ENCODE measurements around the gene ASMT.
"Not testable (repeated sequence)": the region's sequence is repeated elsewhere in the genome, so short reads cannot be mapped to it uniquely, and the experiment has no call there.

Gene ASMT

GRCh38 chrX:1652011-1652811 is 37.4 kb downstream of the ASMT start:
- no CpG with 5 or more reads among the region's 25 CpGs for WGBS (ENCODE audit: extremely low coverage, insufficient coverage, low lambda C conversion rate)
- not testable (repeated sequence) for H3K18ac ChIP-seq (ENCODE audit: low read length); H3K79me1 ChIP-seq (ENCODE audit: low read length); H3K56ac ChIP-seq (ENCODE audit: low read length); H3K4me2 ChIP-seq (ENCODE audit: low read length); H3K4me1 ChIP-seq (ENCODE audit: control insufficient read depth, low read depth, low read length); H3K27ac ChIP-seq (ENCODE audit: low read depth, low read length); H2BK15ac ChIP-seq (replicated peaks; ENCODE audit: low read depth); H2BK120ac ChIP-seq (ENCODE audit: low read depth, low read length); H3K27me3 ChIP-seq (ENCODE audit: insufficient read depth, low read length, poor library complexity); H3K79me2 ChIP-seq (ENCODE audit: control insufficient read depth, insufficient read depth, low read length); H3K4me3 ChIP-seq (ENCODE audit: low read length); H3K23ac ChIP-seq (ENCODE audit: low read length); H2AK5ac ChIP-seq (ENCODE audit: low read length); H3K4ac ChIP-seq (ENCODE audit: low read depth, low read length); H4K8ac ChIP-seq (ENCODE audit: low read depth, low read length); H2BK5ac ChIP-seq (ENCODE audit: low read length); H3K36me3 ChIP-seq (ENCODE audit: control insufficient read depth, insufficient read depth, low read length); H3K9ac ChIP-seq (ENCODE audit: low read length); H4K5ac ChIP-seq (ENCODE audit: low read length)
- DNase-seq: peak; percentile 82

DNA sequence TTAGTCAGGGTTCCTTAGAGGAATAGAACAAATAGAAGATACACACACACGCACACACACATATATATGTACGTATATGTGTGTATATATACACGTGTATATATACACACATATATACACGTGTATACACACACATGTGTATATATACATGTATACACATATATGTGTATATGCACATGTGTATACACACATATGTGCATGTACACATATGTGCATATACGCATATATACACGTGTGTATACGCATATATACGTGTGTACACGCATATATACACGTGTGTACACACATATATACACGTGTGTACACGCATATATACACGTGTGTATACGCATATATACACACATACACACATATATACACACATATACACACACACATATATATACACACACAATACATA is 41.5 kb downstream of the ASMT start:
- no CpG with 5 or more reads among the region's 14 CpGs for WGBS (ENCODE audit: extremely low coverage, insufficient coverage, low lambda C conversion rate)
- no peak for DNase-seq

DNA sequence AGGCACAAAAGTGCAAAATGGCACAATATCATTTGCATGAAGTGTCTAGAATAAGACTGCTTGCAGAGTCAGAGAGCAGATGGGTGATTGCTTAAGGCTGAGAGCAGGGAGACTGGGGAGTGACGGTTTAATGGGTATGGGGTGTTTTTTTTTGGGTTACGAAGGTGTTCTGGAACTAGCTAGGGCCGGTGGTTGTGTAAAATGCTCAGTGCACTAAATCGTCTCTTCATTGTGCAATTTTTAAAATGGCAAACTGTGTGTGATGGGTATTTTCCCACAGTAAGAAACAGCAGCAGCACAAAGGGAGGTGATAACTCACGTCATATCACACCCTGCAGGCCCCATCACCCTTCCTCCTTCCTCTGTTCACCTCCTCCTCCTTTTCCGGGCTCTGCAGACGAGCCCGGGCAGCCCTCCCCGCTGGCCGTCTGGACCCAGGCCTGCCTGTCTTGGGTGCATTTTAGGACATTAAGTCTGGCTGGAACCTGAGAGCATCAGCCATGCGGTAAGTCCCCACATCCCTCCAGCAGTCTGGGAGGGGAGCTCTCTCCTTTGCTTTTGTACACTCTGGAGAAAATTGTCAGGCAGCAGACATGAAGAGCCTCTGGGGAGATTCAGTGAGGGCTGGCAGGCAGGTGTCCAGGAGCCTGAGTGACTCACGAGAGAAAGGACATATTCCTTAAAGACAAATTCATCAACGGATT is 42.7 kb downstream of the ASMT start:
- H3K79me2 ChIP-seq (ENCODE audit: control insufficient read depth, insufficient read depth, low read length): no peaks in the 10 kb centered on the region
- H3K27me3 ChIP-seq (ENCODE audit: insufficient read depth, low read length, poor library complexity): no peaks in the 10 kb centered on the region
- H2BK5ac ChIP-seq (ENCODE audit: low read length): no peak overlapping the region
- no peak overlapping the region for H3K9ac ChIP-seq (ENCODE audit: low read length)
- no peak overlapping the region for H4K8ac ChIP-seq (ENCODE audit: low read depth, low read length)
- no peak overlapping the region for H3K4me3 ChIP-seq (ENCODE audit: low read length)
- WGBS (ENCODE audit: extremely low coverage, insufficient coverage, low lambda C conversion rate): no CpG with 5 or more reads among the region's 13 CpGs
- no peaks in the 10 kb centered on the region for H3K36me3 ChIP-seq (ENCODE audit: control insufficient read depth, insufficient read depth, low read length)
- no peaks in the 10 kb centered on the region for H3K79me1 ChIP-seq (ENCODE audit: low read length)
- H3K56ac ChIP-seq (ENCODE audit: low read length): peak overlapping the region; percentile 19
- no peak overlapping the region for H2AK5ac ChIP-seq (ENCODE audit: low read length)
- H4K5ac ChIP-seq (ENCODE audit: low read length): no peak overlapping the region
- no peak overlapping the region for H3K18ac ChIP-seq (ENCODE audit: low read length)
- no peak overlapping the region for H3K4ac ChIP-seq (ENCODE audit: low read depth, low read length)
- H3K23ac ChIP-seq (ENCODE audit: low read length): no peak overlapping the region
- H3K4me2 ChIP-seq (ENCODE audit: low read length): no peak overlapping the region
- no peaks in the 10 kb centered on the region for H3K4me1 ChIP-seq (ENCODE audit: control insufficient read depth, low read depth, low read length)
- H2BK120ac ChIP-seq (ENCODE audit: low read depth, low read length): no peak overlapping the region
- no peak for DNase-seq
- H3K27ac ChIP-seq (ENCODE audit: low read depth, low read length): no peak overlapping the region
- no peak overlapping the region for H2BK15ac ChIP-seq (replicated peaks; ENCODE audit: low read depth)

More for the DNA sequence above, 41.5 kb downstream of the ASMT start:
- Histone ChIP-seq H3K23ac (ENCODE audit: low read length) (no peak overlapping the region), H3K79me1 (ENCODE audit: low read length) (no peaks in the 10 kb centered on the region), H3K9ac (ENCODE audit: low read length) (no peak overlapping the region), H3K4ac (ENCODE audit: low read depth, low read length) (no peak overlapping the region), H3K4me2 (ENCODE audit: low read length) (no peak overlapping the region), H3K4me1 (ENCODE audit: control insufficient read depth, low read depth, low read length) (no peaks in the 10 kb centered on the region), H2BK5ac (ENCODE audit: low read length) (no peak overlapping the region), H2BK15ac (replicated peaks; ENCODE audit: low read depth) (no peak overlapping the region), H2BK120ac (ENCODE audit: low read depth, low read length) (no peak overlapping the region), H3K4me3 (ENCODE audit: low read length) (no peak overlapping the region), H2AK5ac (ENCODE audit: low read length) (no peak overlapping the region), H3K27me3 (ENCODE audit: insufficient read depth, low read length, poor library complexity) (no peaks in the 10 kb centered on the region), H3K56ac (ENCODE audit: low read length) (no peak overlapping the region), H4K8ac (ENCODE audit: low read depth, low read length) (no peak overlapping the region), H3K27ac (ENCODE audit: low read depth, low read length) (no peak overlapping the region), H3K18ac (ENCODE audit: low read length) (no peak overlapping the region), H4K5ac (ENCODE audit: low read length) (no peak overlapping the region), H3K36me3 (ENCODE audit: control insufficient read depth, insufficient read depth, low read length) (no peaks in the 10 kb centered on the region), H3K79me2 (ENCODE audit: control insufficient read depth, insufficient read depth, low read length) (no peaks in the 10 kb centered on the region)

GRCh38 chrX:1658071-1658491 is 43.2 kb downstream of the ASMT start:
- Histone ChIP-seq H3K36me3 (ENCODE audit: control insufficient read depth, insufficient read depth, low read length) (no peaks in the 10 kb centered on the region), H3K18ac (ENCODE audit: low read length) (peak overlapping the region; percentile 52), H3K79me1 (ENCODE audit: low read length) (no peaks in the 10 kb centered on the region), H4K8ac (ENCODE audit: low read depth, low read length) (no peak overlapping the region), H4K5ac (ENCODE audit: low read length) (no peak overlapping the region), H3K4me3 (ENCODE audit: low read length) (no peak overlapping the region), H3K27ac (ENCODE audit: low read depth, low read length) (no peak overlapping the region), H3K56ac (ENCODE audit: low read length) (no peak overlapping the region), H3K9ac (ENCODE audit: low read length) (no peak overlapping the region), H2BK120ac (ENCODE audit: low read depth, low read length) (no peak overlapping the region), H3K27me3 (ENCODE audit: insufficient read depth, low read length, poor library complexity) (no peaks in the 10 kb centered on the region), H3K4me1 (ENCODE audit: control insufficient read depth, low read depth, low read length) (no peaks in the 10 kb centered on the region), H3K4me2 (ENCODE audit: low read length) (no peak overlapping the region), H2BK5ac (ENCODE audit: low read length) (no peak overlapping the region), H3K4ac (ENCODE audit: low read depth, low read length) (no peak overlapping the region), H2BK15ac (replicated peaks; ENCODE audit: low read depth) (no peak overlapping the region), H3K79me2 (ENCODE audit: control insufficient read depth, insufficient read depth, low read length) (no peaks in the 10 kb centered on the region), H2AK5ac (ENCODE audit: low read length) (no peak overlapping the region), H3K23ac (ENCODE audit: low read length) (no peak overlapping the region)
- WGBS (ENCODE audit: extremely low coverage, insufficient coverage, low lambda C conversion rate): no CpG with 5 or more reads among the region's 14 CpGs
- no peak for DNase-seq

DNA sequence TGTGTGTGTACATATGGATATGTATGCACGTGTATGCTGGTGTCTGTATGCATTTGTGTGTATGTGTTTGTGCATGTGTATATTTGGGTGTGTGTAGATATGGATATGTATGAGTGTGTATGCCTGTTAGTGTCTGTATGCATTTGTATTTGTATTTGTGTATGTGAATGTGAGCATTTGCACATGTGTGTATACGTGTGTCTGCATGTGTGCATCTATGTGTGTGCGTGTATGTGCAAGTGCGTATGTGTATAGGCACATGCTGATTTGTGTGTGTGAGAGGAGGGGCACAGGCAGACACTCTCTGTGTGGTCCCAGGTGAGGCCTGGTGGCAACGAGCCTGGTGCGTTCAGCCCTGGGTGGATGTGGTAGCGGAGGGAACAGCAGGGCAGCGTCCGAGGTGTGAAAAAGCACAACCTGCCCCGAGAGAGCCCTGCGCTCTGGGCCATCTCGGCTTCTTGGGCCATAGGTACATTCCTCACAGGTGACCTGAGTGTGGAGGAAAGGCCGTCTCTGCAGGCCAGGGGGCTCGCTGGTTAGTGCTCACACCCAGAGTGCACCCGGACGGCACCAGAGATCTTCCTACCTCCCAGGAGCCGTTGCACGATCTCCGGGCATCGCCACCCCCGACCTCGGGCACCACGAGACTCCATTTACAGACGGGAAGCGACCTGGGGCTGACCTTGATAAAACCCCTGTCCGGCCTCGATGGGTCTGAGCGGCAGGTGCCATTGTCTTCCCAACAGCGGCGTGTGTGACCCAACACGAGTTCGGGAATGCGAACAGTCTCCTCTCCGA is 45.0 kb downstream of the ASMT start:
- H3K27ac ChIP-seq (ENCODE audit: low read depth, low read length): no peak overlapping the region
- H2BK5ac ChIP-seq (ENCODE audit: low read length): no peak overlapping the region
- no peak overlapping the region for H2AK5ac ChIP-seq (ENCODE audit: low read length)
- H3K79me2 ChIP-seq (ENCODE audit: control insufficient read depth, insufficient read depth, low read length): no peaks in the 10 kb centered on the region
- H3K79me1 ChIP-seq (ENCODE audit: low read length): no peaks in the 10 kb centered on the region
- H3K18ac ChIP-seq (ENCODE audit: low read length): no peak overlapping the region
- DNase-seq: no peak
- no peak overlapping the region for H2BK120ac ChIP-seq (ENCODE audit: low read depth, low read length)
- no peak overlapping the region for H2BK15ac ChIP-seq (replicated peaks; ENCODE audit: low read depth)
- H3K4me3 ChIP-seq (ENCODE audit: low read length): no peak overlapping the region
- no peak overlapping the region for H3K4me2 ChIP-seq (ENCODE audit: low read length)
- no peak overlapping the region for H3K56ac ChIP-seq (ENCODE audit: low read length)
- no peaks in the 10 kb centered on the region for H3K36me3 ChIP-seq (ENCODE audit: control insufficient read depth, insufficient read depth, low read length)
- H3K4me1 ChIP-seq (ENCODE audit: control insufficient read depth, low read depth, low read length): no peaks in the 10 kb centered on the region
- WGBS (ENCODE audit: extremely low coverage, insufficient coverage, low lambda C conversion rate): no CpG with 5 or more reads among the region's 34 CpGs
- H3K23ac ChIP-seq (ENCODE audit: low read length): no peak overlapping the region
- no peaks in the 10 kb centered on the region for H3K27me3 ChIP-seq (ENCODE audit: insufficient read depth, low read length, poor library complexity)
- H3K9ac ChIP-seq (ENCODE audit: low read length): no peak overlapping the region
- no peak overlapping the region for H4K5ac ChIP-seq (ENCODE audit: low read length)
- no peak overlapping the region for H4K8ac ChIP-seq (ENCODE audit: low read depth, low read length)
- no peak overlapping the region for H3K4ac ChIP-seq (ENCODE audit: low read depth, low read length)

All from mesendoderm (in vitro differentiated cells).